ENCODE measurements around the gene HTR3D.

Gene HTR3D

GRCh38 chr3:184082465-184082864 is 50.9 kb downstream of the HTR3D start:
- Histone ChIP-seq H2AFZ (ENCODE audit: low read depth, low read length, severe bottlenecking) (no peak overlapping the region), H3K79me2 (ENCODE audit: insufficient read depth, low read length) (no peaks in the 10 kb centered on the region), H3K9me3 (ENCODE audit: insufficient read depth, low read length) (no peaks in the 10 kb centered on the region), H3K4me3 (ENCODE audit: insufficient read depth, low read length, poor library complexity, severe bottlenecking) (no peak overlapping the region), H3K9me2 (replicated peaks; ENCODE audit: insufficient read depth, low read length) (no peaks in the 10 kb centered on the region), H4K20me1 (ENCODE audit: low read depth, low read length) (no peaks in the 10 kb centered on the region), H3K27me3 (ENCODE audit: low read length) (no peaks in the 10 kb centered on the region), H3K27ac (ENCODE audit: low read depth, low read length) (no peak overlapping the region), H3F3A (ENCODE audit: insufficient read depth) (no peaks in the 10 kb centered on the region), H3K4me2 (ENCODE audit: low read depth, low read length, poor library complexity, severe bottlenecking) (no peak overlapping the region), H3K36me3 (ENCODE audit: low read length) (no peaks in the 10 kb centered on the region), H3K9ac (ENCODE audit: low read length) (no peak overlapping the region)
- TF ChIP-seq, protein P1, sequence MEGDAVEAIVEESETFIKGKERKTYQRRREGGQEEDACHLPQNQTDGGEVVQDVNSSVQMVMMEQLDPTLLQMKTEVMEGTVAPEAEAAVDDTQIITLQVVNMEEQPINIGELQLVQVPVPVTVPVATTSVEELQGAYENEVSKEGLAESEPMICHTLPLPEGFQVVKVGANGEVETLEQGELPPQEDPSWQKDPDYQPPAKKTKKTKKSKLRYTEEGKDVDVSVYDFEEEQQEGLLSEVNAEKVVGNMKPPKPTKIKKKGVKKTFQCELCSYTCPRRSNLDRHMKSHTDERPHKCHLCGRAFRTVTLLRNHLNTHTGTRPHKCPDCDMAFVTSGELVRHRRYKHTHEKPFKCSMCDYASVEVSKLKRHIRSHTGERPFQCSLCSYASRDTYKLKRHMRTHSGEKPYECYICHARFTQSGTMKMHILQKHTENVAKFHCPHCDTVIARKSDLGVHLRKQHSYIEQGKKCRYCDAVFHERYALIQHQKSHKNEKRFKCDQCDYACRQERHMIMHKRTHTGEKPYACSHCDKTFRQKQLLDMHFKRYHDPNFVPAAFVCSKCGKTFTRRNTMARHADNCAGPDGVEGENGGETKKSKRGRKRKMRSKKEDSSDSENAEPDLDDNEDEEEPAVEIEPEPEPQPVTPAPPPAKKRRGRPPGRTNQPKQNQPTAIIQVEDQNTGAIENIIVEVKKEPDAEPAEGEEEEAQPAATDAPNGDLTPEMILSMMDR (IDR thresholded peaks at IDR 0.05; ENCODE audit: insufficient read depth, low read length, poor library complexity, severe bottlenecking): no peak
- TF ChIP-seq EZH2phosphoT487 (conservative IDR thresholded peaks at IDR 0.05; ENCODE audit: low read length): no peak

- H3K9ac ChIP-seq (ENCODE audit: low read length): no peak overlapping the region
- no peaks in the 10 kb centered on the region for H4K20me1 ChIP-seq (ENCODE audit: low read depth, low read length)
- H3K27me3 ChIP-seq (ENCODE audit: low read length): no peaks in the 10 kb centered on the region
- no peak overlapping the region for H3K4me3 ChIP-seq (ENCODE audit: insufficient read depth, low read length, poor library complexity, severe bottlenecking)
- H3K36me3 ChIP-seq (ENCODE audit: low read length): no peaks in the 10 kb centered on the region
- no peaks in the 10 kb centered on the region for H3K79me2 ChIP-seq (ENCODE audit: insufficient read depth, low read length)
- no peak overlapping the region for H3K27ac ChIP-seq (ENCODE audit: low read depth, low read length)
- TF ChIP-seq, protein P1 (IDR thresholded peaks at IDR 0.05; ENCODE audit: insufficient read depth, low read length, poor library complexity, severe bottlenecking): no peak
- no peak for TF ChIP-seq EZH2phosphoT487 (conservative IDR thresholded peaks at IDR 0.05; ENCODE audit: low read length)
- no peaks in the 10 kb centered on the region for H3K9me2 ChIP-seq (replicated peaks; ENCODE audit: insufficient read depth, low read length)
- H3K9me3 ChIP-seq (ENCODE audit: insufficient read depth, low read length): no peaks in the 10 kb centered on the region
- no peak overlapping the region for H3K4me2 ChIP-seq (ENCODE audit: low read depth, low read length, poor library complexity, severe bottlenecking)
- H2AFZ ChIP-seq (ENCODE audit: low read depth, low read length, severe bottlenecking): no peak overlapping the region
- H3F3A ChIP-seq (ENCODE audit: insufficient read depth): no peaks in the 10 kb centered on the region
Measured at GRCh38 chr3:184085389-184085852, 53.9 kb downstream of the HTR3D start.

All from SU-DHL-6 (cell line).